DND-41 (cell line): ENCODE data around the gene GALNTL6.

Experiments used
- ATAC-seq: fragments of 200-7000 bp; cut with Tn5 transposase; 3 replicates; pipeline ENCODE4 v1.9.1; 2021; ENCODE audit warnings: low read depth; ENCODE audit not compliant: insufficient read depth
- DNase-seq: peaks from one replicate; pipeline ENCODE4 v3.0.0-alpha.2; 2020
- H2AFZ ChIP-seq: 2 replicates; pipeline ENCODE4 v1.6.0; 2012; ENCODE audit warnings: low read depth, low read length
- H3K27ac ChIP-seq: 2 replicates; pipeline ENCODE4 v1.5.1; 2012; ENCODE audit warnings: low read length, inconsistent platforms
- H3K27me3 ChIP-seq: fragments of 200-600 bp; sonication (generic); 2 replicates; pipeline ENCODE4 v1.6.0; 2012; ENCODE audit warnings: low read length, mild to moderate bottlenecking, inconsistent platforms; ENCODE audit not compliant: insufficient read depth, poor library complexity
- H3K36me3 ChIP-seq: 2 replicates; pipeline ENCODE4 v1.5.1; 2012; ENCODE audit warnings: low read length, inconsistent platforms; ENCODE audit not compliant: insufficient read depth
- H3K4me1 ChIP-seq: 2 replicates; pipeline ENCODE4 v1.5.1; 2012; ENCODE audit warnings: mild to moderate bottlenecking, low read length; ENCODE audit not compliant: insufficient read depth
- H3K4me2 ChIP-seq: 2 replicates; pipeline ENCODE4 v1.6.0; 2012; ENCODE audit warnings: mild to moderate bottlenecking, moderate library complexity, low read length, inconsistent platforms; ENCODE audit not compliant: insufficient read depth
- H3K4me3 ChIP-seq, 2 experiments: fragments of 200-600 bp in 1 of 2; shearing (Covaris generic) in 1 of 2; 2 replicates each; pipeline ENCODE4 v1.5.1; 2012 to 2016; ENCODE audit warnings: inconsistent platforms in 2 of 2, low read length in 2 of 2, mild to moderate bottlenecking in 2 of 2, low read depth in 1 of 2, moderate library complexity in 1 of 2
- H3K79me2 ChIP-seq: 2 replicates; pipeline ENCODE4 v1.6.0; 2012; ENCODE audit warnings: low read length, inconsistent platforms; ENCODE audit not compliant: insufficient read depth
- H3K9ac ChIP-seq: 2 replicates; pipeline ENCODE4 v1.6.0; 2012; ENCODE audit warnings: low read depth, mild to moderate bottlenecking, inconsistent platforms, low read length, moderate library complexity
- H3K9me3 ChIP-seq: 2 replicates; pipeline ENCODE4 v1.5.1; 2012; ENCODE audit warnings: low read length, moderate library complexity, mild to moderate bottlenecking, inconsistent platforms; ENCODE audit not compliant: insufficient read depth, severe bottlenecking
- H4K20me1 ChIP-seq: 2 replicates; pipeline ENCODE4 v1.6.0; 2012; ENCODE audit warnings: low read length; ENCODE audit not compliant: insufficient read depth
- CTCF ChIP-seq: IDR thresholded peaks from 2 replicates; pipeline ENCODE4 v1.5.1; 2012; ENCODE audit warnings: borderline replicate concordance, low read length, moderate library complexity, mild to moderate bottlenecking; ENCODE audit not compliant: poor library complexity, severe bottlenecking; ENCODE audit errors: extremely low read depth
- EZH2 ChIP-seq: IDR thresholded peaks from 3 replicates; pipeline ENCODE4 v1.6.1; 2012; ENCODE audit warnings: borderline replicate concordance, low read depth, mild to moderate bottlenecking, moderate library complexity, low read length, inconsistent platforms; ENCODE audit not compliant: severe bottlenecking

GALNTL6 gene

GRCh38 chr4:172124656-172125308 is 311.6 kb downstream of the GALNTL6 start:
- no peak overlapping the region for H3K9ac ChIP-seq
- H4K20me1 ChIP-seq = no peaks in the 10 kb centered on the region
- H3K4me1 ChIP-seq = no peaks in the 10 kb centered on the region
- H3K79me2 ChIP-seq = no peaks in the 10 kb centered on the region
- H3K4me3 ChIP-seq = no peak overlapping the region
- no peak overlapping the region for H3K4me2 ChIP-seq
- H2AFZ ChIP-seq = no peak overlapping the region
- no peaks in the 10 kb centered on the region for H3K36me3 ChIP-seq
- TF ChIP-seq CTCF = no peak
- TF ChIP-seq EZH2 = no peak
- DNase-seq (no peak), ATAC-seq (no peak)
- no peaks in the 10 kb centered on the region for H3K9me3 ChIP-seq
- no peaks in the 10 kb centered on the region for H3K27me3 ChIP-seq
- H3K27ac ChIP-seq = no peak overlapping the region

GRCh38 chr4:172125443-172125842 is 312.2 kb downstream of the GALNTL6 start:
- DNase-seq (no peak), ATAC-seq (no peak)
- H3K4me2 ChIP-seq = no peak overlapping the region

GRCh38 chr4:172127168-172127567 is 314.0 kb downstream of the GALNTL6 start:
- TF ChIP-seq CTCF (no peak), EZH2 (no peak)
- no peaks in the 10 kb centered on the region for H3K27me3 ChIP-seq
- no peak overlapping the region for H3K4me3 ChIP-seq
- no peak overlapping the region for H3K4me2 ChIP-seq
- no peak overlapping the region for H3K27ac ChIP-seq
- no peak for ATAC-seq
- no peaks in the 10 kb centered on the region for H3K4me1 ChIP-seq
- H3K79me2 ChIP-seq = no peaks in the 10 kb centered on the region
- DNase-seq = no peak
- H3K9me3 ChIP-seq = no peaks in the 10 kb centered on the region
- H4K20me1 ChIP-seq = no peaks in the 10 kb centered on the region
- no peaks in the 10 kb centered on the region for H3K36me3 ChIP-seq
- H2AFZ ChIP-seq = no peak overlapping the region
- H3K9ac ChIP-seq = no peak overlapping the region

More at GRCh38 chr4:172125443-172125842, 312.2 kb downstream of the GALNTL6 start:
- H3K36me3 ChIP-seq = no peaks in the 10 kb centered on the region
- no peak overlapping the region for H2AFZ ChIP-seq
- H3K9me3 ChIP-seq = no peaks in the 10 kb centered on the region
- no peaks in the 10 kb centered on the region for H3K4me1 ChIP-seq
- H3K27me3 ChIP-seq = no peaks in the 10 kb centered on the region
- no peaks in the 10 kb centered on the region for H3K79me2 ChIP-seq
- no peak overlapping the region for H3K4me3 ChIP-seq
- H4K20me1 ChIP-seq = no peaks in the 10 kb centered on the region
- H3K9ac ChIP-seq = no peak overlapping the region
- TF ChIP-seq EZH2 (no peak), CTCF (no peak)
- no peak overlapping the region for H3K27ac ChIP-seq

GRCh38 chr4:172129593-172129992 is 316.4 kb downstream of the GALNTL6 start:
- Histone ChIP-seq H3K4me1 (no peaks in the 10 kb centered on the region), H3K9ac (no peak overlapping the region), H4K20me1 (no peaks in the 10 kb centered on the region), H3K4me3 (no peak overlapping the region), H3K27me3 (no peaks in the 10 kb centered on the region), H3K36me3 (no peaks in the 10 kb centered on the region), H2AFZ (no peak overlapping the region), H3K79me2 (no peaks in the 10 kb centered on the region), H3K9me3 (no peaks in the 10 kb centered on the region), H3K27ac (no peak overlapping the region), H3K4me2 (no peak overlapping the region)
- DNase-seq (no peak), ATAC-seq (no peak)
- no peak for TF ChIP-seq EZH2
- no peak for TF ChIP-seq CTCF
